ENCODE results near the gene PDYN. TPM values are rescaled to one million over a fixed set of nuclear protein-coding genes. Genes with fewer than 3 reads are reported as not detected.

Gene PDYN
- polyA plus RNA-seq, 1 experiment, result not detected

GRCh38 chr20:2032168-2032567, 38.3 kb upstream of the PDYN start:
- H3K27me3 ChIP-seq (ENCODE audit: control insufficient read depth, insufficient read depth, low read length), result peaks cover 3% of the 10 kb centered on the region
- no peak overlapping the region for H3K27ac ChIP-seq (ENCODE audit: low read depth, low read length)
- H3K9me3 ChIP-seq (ENCODE audit: control insufficient read depth, insufficient read depth, low read length), result peaks cover 2% of the 10 kb centered on the region; the same call in 1 of the 2 replicates
- H3K4me3 ChIP-seq (ENCODE audit: low read depth, low read length), result no peak overlapping the region
- ChIA-PET POLR2A (no interaction called here), CTCF (interaction anchor here (1.4 kb wide), 1 partner anchor 25 kb away, joined by 4 read pairs; no protein-coding TSS in a partner anchor)
- TF ChIP-seq, protein P1, sequence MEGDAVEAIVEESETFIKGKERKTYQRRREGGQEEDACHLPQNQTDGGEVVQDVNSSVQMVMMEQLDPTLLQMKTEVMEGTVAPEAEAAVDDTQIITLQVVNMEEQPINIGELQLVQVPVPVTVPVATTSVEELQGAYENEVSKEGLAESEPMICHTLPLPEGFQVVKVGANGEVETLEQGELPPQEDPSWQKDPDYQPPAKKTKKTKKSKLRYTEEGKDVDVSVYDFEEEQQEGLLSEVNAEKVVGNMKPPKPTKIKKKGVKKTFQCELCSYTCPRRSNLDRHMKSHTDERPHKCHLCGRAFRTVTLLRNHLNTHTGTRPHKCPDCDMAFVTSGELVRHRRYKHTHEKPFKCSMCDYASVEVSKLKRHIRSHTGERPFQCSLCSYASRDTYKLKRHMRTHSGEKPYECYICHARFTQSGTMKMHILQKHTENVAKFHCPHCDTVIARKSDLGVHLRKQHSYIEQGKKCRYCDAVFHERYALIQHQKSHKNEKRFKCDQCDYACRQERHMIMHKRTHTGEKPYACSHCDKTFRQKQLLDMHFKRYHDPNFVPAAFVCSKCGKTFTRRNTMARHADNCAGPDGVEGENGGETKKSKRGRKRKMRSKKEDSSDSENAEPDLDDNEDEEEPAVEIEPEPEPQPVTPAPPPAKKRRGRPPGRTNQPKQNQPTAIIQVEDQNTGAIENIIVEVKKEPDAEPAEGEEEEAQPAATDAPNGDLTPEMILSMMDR (IDR thresholded peaks at IDR 0.05; ENCODE audit: low read depth, low read length), result no peak
- DNase-seq (ENCODE audit: low read depth, low spot score), result no peak

- TF ChIP-seq, protein P1 (IDR thresholded peaks at IDR 0.05; ENCODE audit: low read depth, low read length), result no peak
- no peak for DNase-seq (ENCODE audit: low read depth, low spot score)
- no peak overlapping the region for H3K27ac ChIP-seq (ENCODE audit: low read depth, low read length)
- no peak overlapping the region for H3K4me3 ChIP-seq (ENCODE audit: low read depth, low read length)
- ChIA-PET POLR2A (no interaction called here), CTCF (interaction anchor here (0.5 kb wide), 1 partner anchor 244 kb away, joined by 4 read pairs; no protein-coding TSS in a partner anchor)
- H3K9me3 ChIP-seq (ENCODE audit: control insufficient read depth, insufficient read depth, low read length), result peaks cover 16% of the 10 kb centered on the region
- H3K27me3 ChIP-seq (ENCODE audit: control insufficient read depth, insufficient read depth, low read length), result no peaks in the 10 kb centered on the region
Observed at GRCh38 chr20:2026514-2026913, 32.7 kb upstream of the PDYN start.

- ChIA-PET CTCF (interaction anchor here (0.5 kb wide), 1 partner anchor 244 kb away, joined by 4 read pairs; no protein-coding TSS in a partner anchor), POLR2A (no interaction called here)
- H3K27me3 ChIP-seq (ENCODE audit: control insufficient read depth, insufficient read depth, low read length), result no peaks in the 10 kb centered on the region
- H3K4me3 ChIP-seq (ENCODE audit: low read depth, low read length), result no peak overlapping the region
- no peak for DNase-seq (ENCODE audit: low read depth, low spot score)
- H3K27ac ChIP-seq (ENCODE audit: low read depth, low read length), result no peak overlapping the region
- peaks cover 16% of the 10 kb centered on the region for H3K9me3 ChIP-seq (ENCODE audit: control insufficient read depth, insufficient read depth, low read length)
- TF ChIP-seq, protein P1 (IDR thresholded peaks at IDR 0.05; ENCODE audit: low read depth, low read length), result no peak
Observed at GRCh38 chr20:2026004-2026403, 32.1 kb upstream of the PDYN start.

DNA sequence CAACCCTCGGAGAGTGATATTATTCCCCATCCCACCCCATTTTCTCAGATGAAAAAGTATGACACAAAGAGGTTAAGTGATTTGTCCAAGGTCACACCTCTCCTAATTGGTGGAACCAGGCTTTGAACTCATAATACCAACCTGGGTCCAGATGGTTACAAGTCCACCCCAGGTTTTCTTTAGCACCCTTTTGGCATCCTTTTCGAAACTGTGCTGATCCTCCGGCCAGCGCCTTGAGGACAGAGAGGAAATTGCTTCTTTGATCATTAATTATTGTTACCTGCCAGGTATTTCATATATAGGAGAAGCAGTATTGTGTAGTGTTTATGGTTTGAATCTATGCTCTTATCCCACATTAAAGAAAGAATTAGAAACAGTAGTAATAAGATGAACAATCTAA, 29.3 kb upstream of the PDYN start:
- ChIA-PET CTCF (no interaction called here), POLR2A (no interaction called here)
- Histone ChIP-seq H3K27me3 (ENCODE audit: control insufficient read depth, insufficient read depth, low read length) (no peaks in the 10 kb centered on the region), H3K27ac (ENCODE audit: low read depth, low read length) (no peak overlapping the region), H3K9me3 (ENCODE audit: control insufficient read depth, insufficient read depth, low read length) (peaks cover 16% of the 10 kb centered on the region), H3K4me3 (ENCODE audit: low read depth, low read length) (no peak overlapping the region)
- no peak for DNase-seq (ENCODE audit: low read depth, low spot score)
- TF ChIP-seq, protein P1 (IDR thresholded peaks at IDR 0.05; ENCODE audit: low read depth, low read length), result no peak

GRCh38 chr20:2022163-2022562, 28.3 kb upstream of the PDYN start:
- no peak overlapping the region for H3K27ac ChIP-seq (ENCODE audit: low read depth, low read length)
- CTCF ChIA-PET, result no interaction called here
- H3K4me3 ChIP-seq (ENCODE audit: low read depth, low read length), result no peak overlapping the region
- POLR2A ChIA-PET, result no interaction called here
- TF ChIP-seq, protein P1 (IDR thresholded peaks at IDR 0.05; ENCODE audit: low read depth, low read length), result no peak
- no peaks in the 10 kb centered on the region for H3K27me3 ChIP-seq (ENCODE audit: control insufficient read depth, insufficient read depth, low read length)
- peaks cover 14% of the 10 kb centered on the region for H3K9me3 ChIP-seq (ENCODE audit: control insufficient read depth, insufficient read depth, low read length)
- no peak for DNase-seq (ENCODE audit: low read depth, low spot score)
